Activated naive CD8-positive, alpha-beta T cell treated with anti-CD3 and anti-CD28 coated beads, Interleukin-2, amount 10 ng/mL, durations not matched to agents 7 days and 5 days (primary cell): ENCODE measurements around the gene CD96. TPM values are rescaled to one million over a fixed set of nuclear protein-coding genes. Genes with fewer than 3 reads are reported as not detected.

Source experiments
- total RNA-seq, 2 experiments: library from RNA; stranded (reverse); gene quantifications; one replicate each; pipeline ENCODE4 v1.2.3, GENCODE V29; 2021

Gene CD96
- total RNA-seq, 2 experiments from 2014 or later: 375 to 379 TPM

Other genes starting within 250 kb of the CD96 start
- 1 to 10 TPM; 1.9 TPM for gene ZBED2, start 53.1 kb downstream of the CD96 start, total RNA-seq
- 10 to 100 TPM; 15.3 TPM for gene PLCXD2, start 132.5 kb downstream of the CD96 start, total RNA-seq